HepG2 (cell line): ENCODE data around the gene UROS. TPM values are rescaled to one million over a fixed set of nuclear protein-coding genes. Genes with fewer than 3 reads are reported as not detected.

Source experiments
- ATF7-NPFF ChIP-seq: sonication (generic); formaldehyde crosslinking; IDR thresholded peaks from 2 replicates; pipeline ENCODE4 v1.8.1; 2023; ENCODE audit warnings: mild to moderate bottlenecking, low read depth, missing genetic modification reagents, moderate library complexity
- BORCS8-MEF2B ChIP-seq: sonication (generic); formaldehyde crosslinking; IDR thresholded peaks from 2 replicates; pipeline ENCODE4 v1.8.0; 2022; ENCODE audit warnings: mild to moderate bottlenecking, missing genetic modification reagents
- EHMT2 ChIP-seq: fragments of 200-600 bp; sonication (generic); IDR thresholded peaks from 2 replicates; pipeline ENCODE4 v1.7.0; 2017; ENCODE audit warnings: antibody characterized with exemption, low read depth, low read length, borderline replicate concordance
- GPN1 ChIP-seq: sonication (generic); formaldehyde crosslinking; IDR thresholded peaks from 2 replicates; pipeline ENCODE4 v1.5.1; 2020; ENCODE audit warnings: missing genetic modification reagents, borderline replicate concordance
- HOXA3 ChIP-seq: sonication (generic); formaldehyde crosslinking; IDR thresholded peaks from 2 replicates; pipeline ENCODE4 v1.5.0; 2020; ENCODE audit warnings: missing genetic modification reagents
- HOXA9 ChIP-seq: sonication (generic); formaldehyde crosslinking; IDR thresholded peaks from 2 replicates; pipeline ENCODE4 v1.8.1; 2022; ENCODE audit warnings: missing genetic modification reagents, mild to moderate bottlenecking, moderate library complexity, borderline replicate concordance
- IKZF4 ChIP-seq: sonication (generic); formaldehyde crosslinking; IDR thresholded peaks from 2 replicates; pipeline ENCODE4 v1.5.1; 2020; ENCODE audit warnings: borderline replicate concordance, mild to moderate bottlenecking, low read depth, missing genetic modification reagents; ENCODE audit errors: not compliant biosample characterization
- IRX3 ChIP-seq: sonication (generic); formaldehyde crosslinking; IDR thresholded peaks from 2 replicates; pipeline ENCODE4 v1.8.1; 2023; ENCODE audit warnings: mild to moderate bottlenecking, low read depth, missing genetic modification reagents, borderline replicate concordance
- MXD4 ChIP-seq: IDR thresholded peaks from 2 replicates; pipeline ENCODE4 v1.6.1; 2016; ENCODE audit warnings: mild to moderate bottlenecking, missing biosample characterization, missing genetic modification reagents
- PLRG1 ChIP-seq: fragments of 450-650 bp; conservative IDR thresholded peaks from 2 replicates; pipeline ENCODE4 v1.6.1; 2016
- SALL2 ChIP-seq: sonication (generic); formaldehyde crosslinking; IDR thresholded peaks from 2 replicates; pipeline ENCODE4 v1.8.1; 2023; ENCODE audit warnings: mild to moderate bottlenecking, missing genetic modification reagents, inconsistent platforms
- SIX4 ChIP-seq: sonication (generic); formaldehyde crosslinking; IDR thresholded peaks from 2 replicates; pipeline ENCODE4 v1.4.0; 2020; ENCODE audit warnings: missing genetic modification reagents
- SRF ChIP-seq: IDR thresholded peaks from 2 replicates; pipeline ENCODE4 v1.6.1; 2011; ENCODE audit warnings: mild to moderate bottlenecking, low read depth, low read length, moderate library complexity
- TMF1 ChIP-seq: sonication (generic); formaldehyde crosslinking; IDR thresholded peaks from 2 replicates; pipeline ENCODE4 v1.8.1; 2022; ENCODE audit warnings: low read depth, missing genetic modification reagents
- ZBTB7A ChIP-seq: sonication (generic); formaldehyde crosslinking; IDR thresholded peaks from 2 replicates; pipeline ENCODE4 v1.8.0; 2022; ENCODE audit warnings: mild to moderate bottlenecking, missing genetic modification reagents
- ZNF644 ChIP-seq: IDR thresholded peaks from 2 replicates; pipeline ENCODE4 v1.6.1; 2016; ENCODE audit warnings: low read depth
- polyA plus RNA-seq, 8 experiments: library from polyadenylated mRNA; depleted of rRNA in 3 of 8; stranded (reverse) in 7 of 8; unstranded in 1 of 8; fragments of >200 nt; fragmentation: Illumina TruSeq in 4 of 8; extraction: Trizol in 4 of 8; gene quantifications; 2 replicates each; pipeline versions ENCODE4 v1.2.1 to v1.2.3, GENCODE V29; 2011 to 2016; ENCODE audit warnings: low read depth in 4 of 8, missing spikeins in 1 of 8, mixed read lengths in 1 of 8; ENCODE audit not compliant: insufficient read depth in 1 of 8
- total RNA-seq, 5 experiments: library from RNA; depleted of rRNA; stranded (reverse); fragments of >200 nt; fragmentation: Illumina TruSeq; extraction: Trizol; gene quantifications; 2 replicates each; pipeline ENCODE4 v1.2.3, GENCODE V29; 2016; ENCODE audit warnings: low read depth in 1 of 5
- TF ChIP-seq, protein P1 (sequence below): sonication (generic); formaldehyde crosslinking; IDR thresholded peaks from 2 replicates; pipeline ENCODE4 v1.8.0; 2022; ENCODE audit warnings: mild to moderate bottlenecking, missing genetic modification reagents; ENCODE audit not compliant: insufficient replicate concordance
- TF ChIP-seq, protein P2 (sequence below): IDR thresholded peaks from 2 replicates; pipeline ENCODE4 v1.6.1; 2016; ENCODE audit warnings: control low read depth
- TF ChIP-seq, protein P3 (sequence below): sonication (generic); formaldehyde crosslinking; IDR thresholded peaks from 2 replicates; pipeline ENCODE4 v1.9.0; 2022; ENCODE audit warnings: missing genetic modification reagents, mild to moderate bottlenecking, borderline replicate concordance
- TF ChIP-seq, protein P4 (sequence below): sonication (generic); formaldehyde crosslinking; IDR thresholded peaks from 2 replicates; pipeline ENCODE4 v1.5.1; 2020; ENCODE audit warnings: mild to moderate bottlenecking, missing genetic modification reagents, moderate library complexity

The UROS gene
- total and polyA plus RNA-seq, 2 of the 13 experiments (the other 11 are each of a cell fraction or from before 2014, with no cell fraction given) = 14.8 to 49.9 TPM

DNA sequence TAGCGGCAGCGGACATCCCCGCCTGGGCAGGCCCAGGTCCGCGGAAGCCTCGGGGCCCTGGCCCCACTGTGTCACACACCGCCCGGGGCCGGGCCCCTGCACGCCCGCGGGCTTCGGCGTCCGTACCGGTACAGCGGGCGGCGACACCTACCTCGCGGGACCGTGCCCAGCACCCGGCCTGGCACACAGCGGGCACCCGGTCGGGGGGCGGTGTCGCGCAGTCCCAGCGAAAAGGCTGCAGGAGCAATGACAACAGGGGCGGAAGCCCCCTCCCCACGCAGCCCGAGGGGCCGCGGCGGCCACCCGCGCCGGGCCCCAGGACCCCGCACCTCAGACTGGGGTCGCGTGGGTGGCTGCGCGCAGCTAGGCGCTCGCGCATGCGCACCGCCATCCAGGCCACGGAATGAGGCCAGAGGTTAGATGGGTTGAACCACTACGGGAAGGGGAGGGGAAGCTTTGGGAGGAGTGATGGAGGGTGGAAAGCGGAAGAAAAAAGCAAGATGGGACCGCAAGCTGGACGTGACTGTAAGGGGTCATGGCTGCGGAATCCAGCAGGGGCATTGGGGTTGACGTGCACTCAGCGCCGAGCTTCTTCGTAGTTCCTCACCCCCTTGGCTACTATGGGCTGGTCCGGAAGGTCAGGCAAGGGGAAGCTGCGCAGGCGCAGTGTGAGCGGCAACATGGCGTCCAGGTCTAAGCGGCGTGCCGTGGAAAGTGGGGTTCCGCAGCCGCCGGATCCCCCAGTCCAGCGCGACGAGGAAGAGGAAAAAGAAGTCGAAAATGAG, at the start of gene UROS, which contains the start of gene BCCIP (continued):
- TF ChIP-seq IRX3 (CRISPR knock-in tag) = no peak
- no peak; the same call in none of the 2 replicates for TF ChIP-seq SALL2 (CRISPR knock-in tag)
- peak; percentile 59 for TF ChIP-seq HOXA3 (CRISPR knock-in tag)
- TF ChIP-seq, protein P1, sequence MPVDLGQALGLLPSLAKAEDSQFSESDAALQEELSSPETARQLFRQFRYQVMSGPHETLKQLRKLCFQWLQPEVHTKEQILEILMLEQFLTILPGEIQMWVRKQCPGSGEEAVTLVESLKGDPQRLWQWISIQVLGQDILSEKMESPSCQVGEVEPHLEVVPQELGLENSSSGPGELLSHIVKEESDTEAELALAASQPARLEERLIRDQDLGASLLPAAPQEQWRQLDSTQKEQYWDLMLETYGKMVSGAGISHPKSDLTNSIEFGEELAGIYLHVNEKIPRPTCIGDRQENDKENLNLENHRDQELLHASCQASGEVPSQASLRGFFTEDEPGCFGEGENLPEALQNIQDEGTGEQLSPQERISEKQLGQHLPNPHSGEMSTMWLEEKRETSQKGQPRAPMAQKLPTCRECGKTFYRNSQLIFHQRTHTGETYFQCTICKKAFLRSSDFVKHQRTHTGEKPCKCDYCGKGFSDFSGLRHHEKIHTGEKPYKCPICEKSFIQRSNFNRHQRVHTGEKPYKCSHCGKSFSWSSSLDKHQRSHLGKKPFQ (CRISPR knock-in tag) = no peak
- 0 out of 2 replicates have a peak, but pooled peaks have one; percentile 14 for TF ChIP-seq SIX4 (CRISPR knock-in tag)
- TF ChIP-seq SRF = no peak
- TF ChIP-seq BORCS8-MEF2B (CRISPR knock-in tag) = peak; percentile 21; the same call in 1 of the 2 replicates
- TF ChIP-seq, protein P2, sequence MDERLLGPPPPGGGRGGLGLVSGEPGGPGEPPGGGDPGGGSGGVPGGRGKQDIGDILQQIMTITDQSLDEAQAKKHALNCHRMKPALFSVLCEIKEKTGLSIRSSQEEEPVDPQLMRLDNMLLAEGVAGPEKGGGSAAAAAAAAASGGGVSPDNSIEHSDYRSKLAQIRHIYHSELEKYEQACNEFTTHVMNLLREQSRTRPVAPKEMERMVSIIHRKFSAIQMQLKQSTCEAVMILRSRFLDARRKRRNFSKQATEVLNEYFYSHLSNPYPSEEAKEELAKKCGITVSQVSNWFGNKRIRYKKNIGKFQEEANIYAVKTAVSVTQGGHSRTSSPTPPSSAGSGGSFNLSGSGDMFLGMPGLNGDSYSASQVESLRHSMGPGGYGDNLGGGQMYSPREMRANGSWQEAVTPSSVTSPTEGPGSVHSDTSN (CRISPR knock-in tag) = no peak
- no peak for TF ChIP-seq ZNF644 (CRISPR knock-in tag)
- TF ChIP-seq MXD4 (CRISPR knock-in tag) = peak; percentile 75; the same call in 1 of the 2 replicates
- no peak for TF ChIP-seq PLRG1
- no peak for TF ChIP-seq EHMT2
- no peak for TF ChIP-seq HOXA9 (CRISPR knock-in tag)
- TF ChIP-seq, protein P3, sequence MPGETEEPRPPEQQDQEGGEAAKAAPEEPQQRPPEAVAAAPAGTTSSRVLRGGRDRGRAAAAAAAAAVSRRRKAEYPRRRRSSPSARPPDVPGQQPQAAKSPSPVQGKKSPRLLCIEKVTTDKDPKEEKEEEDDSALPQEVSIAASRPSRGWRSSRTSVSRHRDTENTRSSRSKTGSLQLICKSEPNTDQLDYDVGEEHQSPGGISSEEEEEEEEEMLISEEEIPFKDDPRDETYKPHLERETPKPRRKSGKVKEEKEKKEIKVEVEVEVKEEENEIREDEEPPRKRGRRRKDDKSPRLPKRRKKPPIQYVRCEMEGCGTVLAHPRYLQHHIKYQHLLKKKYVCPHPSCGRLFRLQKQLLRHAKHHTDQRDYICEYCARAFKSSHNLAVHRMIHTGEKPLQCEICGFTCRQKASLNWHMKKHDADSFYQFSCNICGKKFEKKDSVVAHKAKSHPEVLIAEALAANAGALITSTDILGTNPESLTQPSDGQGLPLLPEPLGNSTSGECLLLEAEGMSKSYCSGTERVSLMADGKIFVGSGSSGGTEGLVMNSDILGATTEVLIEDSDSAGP (CRISPR knock-in tag) = peak; percentile 85
- peak; percentile 91 for TF ChIP-seq ZBTB7A
- TF ChIP-seq GPN1 (CRISPR knock-in tag) = 0 out of 2 replicates have a peak, but pooled peaks have one; percentile 63
- 0 out of 2 replicates have a peak, but pooled peaks have one; percentile 81 for TF ChIP-seq TMF1
- TF ChIP-seq, protein P4, sequence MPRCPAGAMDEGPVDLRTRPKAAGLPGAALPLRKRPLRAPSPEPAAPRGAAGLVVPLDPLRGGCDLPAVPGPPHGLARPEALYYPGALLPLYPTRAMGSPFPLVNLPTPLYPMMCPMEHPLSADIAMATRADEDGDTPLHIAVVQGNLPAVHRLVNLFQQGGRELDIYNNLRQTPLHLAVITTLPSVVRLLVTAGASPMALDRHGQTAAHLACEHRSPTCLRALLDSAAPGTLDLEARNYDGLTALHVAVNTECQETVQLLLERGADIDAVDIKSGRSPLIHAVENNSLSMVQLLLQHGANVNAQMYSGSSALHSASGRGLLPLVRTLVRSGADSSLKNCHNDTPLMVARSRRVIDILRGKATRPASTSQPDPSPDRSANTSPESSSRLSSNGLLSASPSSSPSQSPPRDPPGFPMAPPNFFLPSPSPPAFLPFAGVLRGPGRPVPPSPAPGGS (CRISPR knock-in tag) = 0 out of 2 replicates have a peak, but pooled peaks have one; percentile 36
- TF ChIP-seq IKZF4 = no peak
- peak; percentile 58; the same call in 1 of the 2 replicates for TF ChIP-seq ATF7-NPFF (CRISPR knock-in tag)
